GM19043 (cell line): Measurements from ENCODE around the gene MAN1A2.

Experiments used
- ATAC-seq: cut with Tn5 transposase; IDR thresholded peaks from one replicate; pipeline ENCODE4 v1.9.1; 2021; ENCODE audit warnings: low read depth; ENCODE audit not compliant: unreplicated experiment

The MAN1A2 gene

DNA sequence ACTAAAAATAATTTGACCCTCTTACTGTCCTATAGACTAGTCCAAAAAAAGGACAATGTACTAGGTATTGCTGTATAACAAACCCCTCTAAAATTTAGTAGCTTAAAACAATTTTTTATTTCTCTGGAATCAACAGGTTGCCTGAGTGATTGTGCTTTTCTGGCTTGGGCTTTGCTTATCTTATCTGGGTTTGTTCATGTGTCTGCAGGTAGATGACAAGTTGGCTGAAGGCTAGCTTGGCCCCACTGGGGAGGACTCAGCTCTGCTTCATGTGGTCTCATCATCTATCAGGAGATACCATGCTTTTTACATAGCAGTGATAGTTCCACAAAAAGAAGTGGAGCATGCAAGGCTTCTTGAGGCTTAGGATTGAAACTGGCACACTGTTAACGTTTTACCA, 114.2 kb downstream of the MAN1A2 start:
- ATAC-seq: no peak

DNA sequence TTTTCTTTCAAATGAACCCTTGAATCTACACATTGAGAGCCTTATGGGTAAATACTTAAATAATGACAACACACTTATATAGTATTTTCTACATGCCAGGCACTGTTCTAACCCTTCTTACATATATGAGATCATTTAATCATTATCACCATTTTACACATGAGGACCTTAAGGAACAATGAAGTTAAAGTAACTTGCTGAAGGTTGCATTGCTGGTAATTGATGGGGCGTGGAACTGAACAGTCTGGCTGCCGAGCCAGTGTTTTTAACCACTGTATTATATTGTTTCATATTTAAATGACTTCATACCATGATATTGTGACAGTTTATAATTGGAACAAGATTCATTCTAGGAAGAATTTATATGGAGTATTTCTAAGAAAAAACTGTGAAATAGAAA, 126.7 kb downstream of the MAN1A2 start:
- ATAC-seq: no peak

DNA sequence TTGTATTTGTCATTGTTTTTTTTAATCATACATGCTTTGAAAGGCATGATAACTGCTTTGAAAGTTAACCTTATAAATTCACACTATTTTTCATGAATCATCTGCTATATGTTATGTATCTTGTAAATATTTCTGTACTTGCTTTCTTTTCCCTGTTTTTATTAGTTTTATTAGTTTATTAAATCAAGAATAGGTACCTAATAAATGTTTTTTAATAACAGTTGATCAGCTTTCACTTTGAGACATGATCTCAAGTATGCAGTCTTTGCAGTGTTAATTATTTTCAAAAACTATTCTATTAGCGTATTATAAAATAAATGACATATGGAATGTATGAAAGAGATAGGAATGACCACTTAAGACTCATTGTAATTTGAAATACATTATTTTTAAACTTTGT, 127.8 kb downstream of the MAN1A2 start:
- ATAC-seq: no peak

DNA sequence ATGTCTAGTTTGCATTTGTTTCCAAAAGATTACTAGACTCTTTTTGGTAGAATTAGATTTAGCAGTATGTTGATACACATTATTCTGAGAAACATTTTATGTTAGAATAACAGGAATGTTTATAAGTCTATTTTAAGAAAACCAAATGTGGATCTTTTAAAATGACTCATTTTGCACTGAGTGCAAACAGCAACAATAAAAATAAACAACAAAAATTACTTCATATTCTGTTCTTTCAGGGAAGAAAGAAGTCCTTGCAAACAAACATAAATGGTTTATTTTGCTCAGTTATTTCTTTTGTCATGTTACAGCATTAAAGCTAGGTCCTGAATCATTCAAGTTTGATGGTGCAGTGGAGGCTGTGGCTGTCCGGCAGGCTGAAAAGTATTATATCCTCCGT, 131.8 kb downstream of the MAN1A2 start:
- no peak for ATAC-seq

DNA sequence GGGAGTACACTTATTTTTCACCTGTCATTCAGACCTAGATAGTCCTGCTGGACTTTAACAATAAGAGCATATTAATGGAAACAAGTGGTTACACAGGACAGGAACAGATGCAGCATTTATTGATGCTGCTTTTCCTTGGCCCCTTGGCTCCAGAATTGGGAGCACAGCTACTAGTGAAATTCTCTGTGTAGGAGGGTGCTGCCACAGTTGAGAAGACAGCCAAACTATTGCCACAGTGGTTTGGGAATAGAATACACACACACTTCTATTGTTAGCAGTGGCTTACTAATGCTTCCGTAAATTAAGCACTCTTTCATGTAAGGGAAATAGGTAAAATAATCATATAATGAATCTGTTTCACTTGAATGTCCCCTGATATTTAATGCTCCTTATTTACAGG, 133.3 kb downstream of the MAN1A2 start:
- ATAC-seq: no peak

DNA sequence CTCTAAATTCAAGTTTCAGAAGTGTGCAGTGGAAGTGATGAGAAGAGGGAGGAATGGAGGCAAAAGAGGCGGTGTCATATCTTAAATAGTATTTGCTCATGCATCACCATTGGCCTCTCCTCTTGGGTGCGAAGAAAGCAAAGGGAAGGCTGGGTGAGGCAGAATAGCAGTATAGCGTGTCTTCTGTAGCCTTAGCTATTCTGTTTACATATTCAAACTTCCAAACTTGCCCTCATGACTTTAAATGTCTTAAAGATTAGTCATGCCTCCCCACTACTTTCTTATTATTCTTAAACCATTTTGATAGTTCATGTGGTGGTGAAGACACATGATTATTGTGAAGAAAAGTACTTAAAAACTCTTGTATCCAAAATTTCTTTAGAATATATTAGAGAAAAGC, 134.0 kb downstream of the MAN1A2 start:
- ATAC-seq: no peak

DNA sequence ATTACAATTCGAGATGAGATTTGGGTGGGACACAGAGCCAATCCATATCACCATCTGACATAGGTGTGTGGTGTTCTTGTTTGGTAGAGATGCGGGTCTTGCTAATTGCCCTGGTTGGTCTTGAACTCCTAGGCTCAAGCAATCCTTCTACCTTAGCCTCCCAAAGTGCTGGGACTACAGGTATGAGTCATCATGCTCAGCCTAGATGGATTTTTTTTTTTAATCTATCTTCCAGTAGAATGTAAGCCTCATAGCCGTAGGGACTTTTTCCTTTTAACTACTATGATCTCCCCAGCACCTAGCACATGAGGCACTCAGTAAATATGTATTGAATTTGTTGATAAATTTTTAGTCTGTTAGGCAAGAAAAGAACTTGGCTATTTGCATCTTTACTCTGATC, 144.0 kb downstream of the MAN1A2 start:
- no peak for ATAC-seq

DNA sequence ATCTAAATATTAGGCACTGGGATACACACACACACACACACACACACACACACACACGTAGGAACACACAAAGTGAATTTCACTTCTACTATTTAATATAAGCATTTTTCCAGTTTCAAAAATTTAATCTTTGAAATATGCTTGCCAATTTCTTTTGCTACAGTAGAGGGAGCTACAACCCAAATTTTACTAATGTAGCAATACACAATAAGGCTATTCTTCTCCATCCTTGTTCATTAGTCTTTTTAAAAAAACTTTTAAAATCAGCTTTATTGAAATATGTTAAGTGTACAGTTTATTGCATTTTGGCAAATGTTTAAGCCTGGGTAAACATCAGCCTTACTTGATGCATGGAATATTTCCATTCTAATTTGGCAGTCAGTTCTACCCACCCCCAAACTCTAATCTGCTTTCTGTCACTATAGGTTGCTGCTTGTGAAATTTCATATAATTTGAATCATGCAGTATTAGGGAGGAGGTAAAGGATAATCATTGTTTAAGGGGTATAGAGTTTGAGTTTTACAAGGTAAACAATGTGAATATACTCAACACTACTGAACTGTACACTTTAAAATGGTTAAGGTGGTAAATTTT, 145.6 kb downstream of the MAN1A2 start:
- ATAC-seq: no peak

DNA sequence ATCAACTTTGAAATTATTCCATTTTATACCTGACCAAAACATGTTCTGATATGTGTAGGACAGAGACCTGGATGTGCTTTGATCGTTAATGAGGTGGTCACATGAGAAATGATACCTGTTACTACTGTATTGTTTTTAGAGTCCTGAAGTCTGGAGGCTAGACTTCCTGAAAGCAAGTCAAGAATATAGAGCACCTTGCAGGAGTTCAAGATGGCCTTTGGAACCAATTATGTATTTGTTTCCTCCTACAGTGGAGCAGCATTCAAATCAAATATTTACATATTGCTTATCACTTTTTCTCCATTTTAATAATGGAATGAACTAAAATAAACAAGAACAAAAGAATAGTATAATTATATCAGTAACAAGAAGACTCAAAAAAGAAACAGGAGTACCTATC, 155.9 kb downstream of the MAN1A2 start:
- ATAC-seq: no peak

DNA sequence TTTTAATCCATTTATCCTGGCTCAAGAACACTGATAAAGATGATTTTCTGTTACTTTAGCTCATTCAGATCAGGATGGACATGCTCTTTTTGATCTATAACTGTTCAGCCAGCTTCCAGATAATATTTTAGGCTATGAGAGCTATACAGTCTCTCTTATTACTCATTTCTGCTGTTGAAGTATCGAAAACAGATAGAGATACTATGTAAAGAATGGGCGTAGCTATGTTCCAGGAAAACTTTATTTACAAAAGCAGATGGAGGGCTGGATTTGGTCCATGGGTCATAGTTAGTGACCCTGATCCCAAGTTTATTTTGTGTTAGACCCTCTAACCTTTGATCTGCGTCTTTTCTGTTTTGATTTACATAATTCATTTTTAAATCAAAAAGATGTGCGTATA, 159.8 kb downstream of the MAN1A2 start:
- ATAC-seq: no peak

DNA sequence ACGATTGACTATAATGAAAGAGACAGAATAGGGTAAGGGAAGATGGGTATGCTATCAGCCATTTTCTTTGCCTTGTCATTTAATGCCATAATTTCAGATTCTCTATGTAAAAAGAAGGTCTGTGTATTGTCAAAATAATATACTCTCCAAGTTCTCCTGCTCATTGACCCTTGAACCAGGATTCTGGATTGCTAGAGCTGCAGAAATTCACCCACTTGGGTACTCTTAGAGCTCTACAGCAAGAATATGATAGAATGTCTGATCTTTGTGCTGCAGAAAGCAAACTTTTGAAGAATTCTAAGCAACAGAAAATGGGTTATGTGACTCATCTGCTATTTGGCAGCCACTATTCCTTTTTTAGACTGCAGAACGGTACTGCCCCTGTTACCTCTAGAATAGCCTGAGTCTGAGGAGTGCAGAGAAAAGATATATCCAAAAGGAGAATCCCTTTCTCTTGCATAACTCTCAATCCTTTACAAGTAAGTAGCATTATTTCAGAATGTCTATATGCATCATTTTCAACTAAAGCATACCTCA, 160.4 kb downstream of the MAN1A2 start:
- no peak for ATAC-seq

DNA sequence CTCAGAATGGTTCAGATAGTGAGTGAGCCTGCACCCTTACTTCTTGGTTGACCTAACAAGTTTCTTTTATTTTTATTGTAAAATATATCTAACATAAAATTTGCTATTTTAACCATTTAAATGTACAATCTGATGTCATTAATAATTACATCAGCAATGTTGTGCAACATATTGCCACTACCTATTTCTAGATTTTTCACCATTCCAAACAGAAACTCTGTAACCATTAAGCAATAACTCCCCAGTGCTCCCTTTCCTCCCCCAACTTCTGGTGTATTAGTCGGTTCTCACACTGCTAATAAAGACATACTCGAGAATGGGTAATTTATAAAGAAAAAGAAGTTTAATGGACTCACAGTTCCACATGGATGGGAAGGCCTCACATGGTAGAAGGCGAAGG, 162.4 kb downstream of the MAN1A2 start:
- no peak for ATAC-seq

DNA sequence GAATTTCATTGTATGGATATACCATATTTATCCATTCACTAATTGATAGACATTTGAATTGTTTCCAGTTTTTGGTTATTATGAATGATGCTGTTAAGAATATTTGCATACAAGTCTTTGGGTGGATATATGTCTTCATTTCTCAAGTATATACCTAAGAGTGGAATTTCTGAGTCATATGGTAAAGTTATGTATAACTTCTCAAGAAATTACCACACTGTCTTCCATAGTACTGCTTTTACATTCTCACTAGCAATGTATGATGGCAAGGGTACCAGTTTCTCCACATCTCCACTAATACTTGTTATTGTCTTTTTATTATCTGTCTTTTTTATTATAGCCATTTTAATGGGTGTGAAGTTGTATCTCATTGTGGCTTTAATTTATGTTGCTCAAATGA, 164.0 kb downstream of the MAN1A2 start:
- no peak for ATAC-seq

DNA sequence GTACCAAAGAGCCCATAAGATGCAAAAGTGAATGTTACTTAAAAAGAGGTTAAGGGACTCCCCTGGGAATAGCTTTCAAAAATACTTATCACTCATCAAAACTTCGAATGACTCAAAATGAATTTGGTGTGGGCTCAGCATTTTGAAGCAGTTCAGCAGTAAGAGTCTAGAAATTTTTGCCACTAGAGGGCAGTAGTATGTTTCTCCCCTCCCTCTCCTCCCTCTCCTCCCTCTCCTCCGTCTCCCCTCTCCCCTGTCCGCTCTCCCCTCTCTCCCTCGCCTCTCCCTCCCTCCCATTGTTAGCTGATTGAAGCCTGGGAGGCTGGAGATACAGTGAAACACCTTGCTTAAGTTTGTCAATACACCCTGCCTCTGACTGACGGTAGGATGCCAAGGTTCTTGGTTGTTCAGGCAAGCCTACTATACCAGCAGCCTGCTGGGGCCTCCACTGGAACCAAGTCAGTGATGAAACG, 167.8 kb downstream of the MAN1A2 start:
- ATAC-seq: peak; percentile 76

DNA sequence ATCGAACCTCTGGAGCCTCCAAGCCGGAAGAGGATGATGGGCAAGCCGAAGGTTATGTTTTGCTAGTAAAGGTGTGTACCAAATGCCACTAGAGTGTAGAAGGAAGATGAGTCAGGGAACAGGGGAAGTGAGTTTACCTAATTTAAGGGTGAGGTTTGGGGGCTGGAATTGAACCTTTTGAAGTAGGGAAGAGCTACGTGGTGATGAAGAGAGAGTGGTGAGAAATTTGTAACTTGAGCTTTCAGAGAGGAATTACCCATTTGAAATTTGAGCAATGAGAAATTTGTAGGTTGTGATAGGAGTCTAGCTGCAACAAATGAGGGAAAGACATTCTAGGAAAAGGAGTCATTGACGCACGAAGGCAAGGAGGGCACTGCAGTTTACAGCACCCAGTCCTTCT, 168.6 kb downstream of the MAN1A2 start:
- ATAC-seq: no peak

DNA sequence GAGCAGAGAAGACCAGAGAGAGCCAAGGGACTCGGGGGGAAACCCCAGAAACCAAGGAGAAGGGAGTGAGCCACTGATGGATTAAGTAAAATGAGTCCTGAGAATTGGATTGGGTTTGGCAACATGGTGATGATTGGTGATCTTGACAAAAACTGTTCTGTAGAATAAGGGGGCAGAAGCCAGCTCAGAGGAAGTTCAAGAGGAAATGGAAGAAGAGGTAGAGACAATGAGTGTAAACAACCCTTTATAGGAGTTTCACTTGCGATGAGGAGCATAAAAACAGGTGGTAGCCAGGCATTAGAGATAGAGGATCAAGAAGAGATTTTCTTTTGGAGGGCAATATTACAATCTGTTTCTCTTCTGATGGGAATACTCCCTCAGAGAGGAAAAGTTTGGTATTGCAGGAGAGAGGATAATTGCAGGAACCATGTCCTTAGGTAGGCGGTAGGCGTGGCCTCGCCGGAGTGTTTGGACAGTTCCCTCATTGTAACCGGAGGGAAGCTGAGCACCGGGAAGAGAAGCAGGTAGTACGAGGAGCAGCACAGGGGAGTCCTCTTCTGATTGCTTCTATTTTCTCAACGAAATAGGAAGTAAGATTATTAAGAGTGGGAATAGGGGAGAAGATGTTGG, 170.2 kb downstream of the MAN1A2 start:
- ATAC-seq: no peak

DNA sequence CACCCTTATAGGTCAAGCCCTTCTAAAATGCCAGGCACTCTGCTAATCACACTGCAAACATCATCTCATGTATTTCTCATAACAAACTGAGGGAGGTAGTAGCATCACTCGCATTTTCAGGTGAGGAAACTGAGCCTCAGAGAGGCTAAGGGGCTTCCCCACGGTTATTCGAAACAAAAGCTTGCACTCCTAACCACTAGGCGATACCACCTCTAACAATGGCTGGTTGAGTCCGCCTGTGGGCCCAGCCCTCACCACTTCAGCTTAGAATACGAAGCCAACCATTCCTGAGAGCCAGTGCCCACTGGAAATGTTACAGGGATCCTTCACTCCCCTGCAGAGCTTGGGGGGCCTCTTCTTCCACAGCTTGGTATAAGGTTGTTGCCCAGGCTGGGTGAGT, 173.3 kb downstream of the MAN1A2 start:
- no peak for ATAC-seq

DNA sequence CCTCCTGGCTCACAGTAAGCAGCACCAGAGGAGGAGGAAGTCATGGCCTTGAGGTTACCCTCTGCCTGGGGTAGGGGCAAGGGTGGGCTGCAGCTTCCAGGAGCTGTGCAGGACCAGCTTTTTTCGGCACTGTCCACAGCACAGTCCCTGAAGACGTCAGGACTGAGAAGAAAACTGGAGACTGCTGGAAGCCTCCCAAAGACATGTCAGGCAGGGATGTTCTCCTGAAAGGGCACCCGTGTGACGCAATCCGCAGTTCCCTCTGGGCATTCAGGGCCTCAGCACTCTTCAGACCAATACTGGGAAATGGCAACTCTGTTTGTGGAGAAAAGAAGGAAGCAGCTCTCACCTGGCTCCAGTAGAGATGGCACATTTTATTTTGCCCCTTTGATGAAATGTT, 173.8 kb downstream of the MAN1A2 start:
- ATAC-seq: no peak

DNA sequence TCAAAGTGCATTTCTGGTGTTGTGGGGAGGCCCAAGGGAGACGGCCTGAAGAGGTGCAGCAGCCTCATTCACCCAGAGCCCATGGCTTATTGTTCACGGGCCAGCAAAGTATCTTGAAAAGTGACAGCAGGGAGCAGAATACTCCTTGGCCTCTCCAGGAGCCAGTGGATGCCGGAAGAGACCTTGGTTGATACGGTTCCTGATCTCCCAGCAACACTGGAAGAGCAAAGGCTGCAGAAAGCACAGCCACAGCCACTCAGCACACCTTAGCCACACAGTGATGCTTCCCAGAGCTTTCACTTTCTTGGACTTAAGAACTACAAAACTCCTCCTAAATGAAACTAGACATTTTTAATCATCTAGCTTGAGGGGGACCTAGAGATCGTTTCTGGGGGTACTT, 174.3 kb downstream of the MAN1A2 start:
- ATAC-seq: no peak

DNA sequence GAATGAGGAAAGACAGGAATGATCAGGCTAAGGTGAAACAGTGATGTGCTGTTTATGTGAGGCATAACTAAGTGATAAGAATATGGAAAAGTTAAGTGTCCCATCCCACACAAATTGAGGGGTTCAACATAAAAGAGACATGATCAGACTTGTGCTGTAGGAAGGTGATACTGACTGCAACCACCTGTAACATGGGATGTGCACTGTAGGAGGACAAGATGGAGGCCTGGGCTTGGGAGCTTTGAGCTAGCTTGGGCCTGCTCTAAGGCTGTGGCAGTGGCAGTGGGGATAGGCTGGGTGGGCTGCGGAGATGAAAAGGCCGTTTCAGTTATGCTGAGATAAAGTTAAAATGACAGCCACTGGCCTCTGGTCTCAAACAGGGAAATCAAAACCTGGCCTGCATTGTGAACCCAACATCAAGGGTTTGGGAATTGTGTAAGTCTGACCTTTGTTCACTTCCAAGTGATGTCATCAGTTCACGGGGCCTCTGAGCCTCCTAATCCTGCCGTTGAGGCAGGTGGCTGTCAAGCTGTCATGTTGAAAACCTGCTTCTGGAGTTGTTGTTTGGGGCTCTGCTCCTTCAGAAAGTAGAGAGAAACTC, 177.4 kb downstream of the MAN1A2 start:
- no peak for ATAC-seq

DNA sequence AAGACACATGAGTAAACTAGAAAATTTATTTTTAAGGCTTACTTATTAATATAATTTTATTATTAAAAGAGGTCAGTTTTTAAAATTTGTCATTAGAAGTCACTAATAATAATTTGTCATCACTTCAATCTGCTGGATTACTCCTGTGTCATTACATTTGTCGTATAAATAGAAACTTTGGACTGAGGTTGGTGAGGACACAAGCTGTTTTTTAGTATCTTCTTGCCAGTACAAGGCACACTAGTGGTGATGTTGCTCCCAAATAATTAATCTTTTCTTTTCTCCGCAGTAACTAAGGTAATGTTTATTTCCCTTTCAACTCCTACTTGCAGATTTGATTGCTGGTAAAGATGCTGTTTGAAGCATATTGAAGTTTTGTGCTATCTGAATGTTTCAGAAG, 179.2 kb downstream of the MAN1A2 start:
- no peak for ATAC-seq

DNA sequence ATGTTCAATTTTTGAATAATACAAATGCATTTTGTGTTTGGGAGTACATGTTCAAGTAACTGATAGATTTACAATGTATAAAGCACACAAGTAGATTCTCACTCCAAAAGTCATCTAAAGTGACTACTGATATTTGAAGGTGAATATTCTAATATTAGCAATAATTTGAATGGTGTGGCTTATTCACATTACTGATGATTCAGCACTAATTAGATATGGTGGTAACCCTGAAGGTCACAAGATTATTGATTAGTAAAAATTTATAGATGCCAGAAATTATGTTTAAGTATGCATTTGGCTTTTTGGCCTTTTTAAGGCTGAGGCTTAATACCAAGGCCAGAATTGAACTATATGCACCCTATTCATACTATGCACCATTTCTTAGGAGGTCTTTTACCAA, 186.2 kb downstream of the MAN1A2 start:
- no peak for ATAC-seq
